HG02642 (cell line): Measurements from ENCODE around the gene E4F1.
A peak's percentile ranks its signal among the peaks of the same experiment; 100 is the strongest.

Source experiments
- ATAC-seq: cut with Tn5 transposase; IDR thresholded peaks from one replicate; pipeline ENCODE4 v1.9.1; 2021; ENCODE audit warnings: mild to moderate bottlenecking; ENCODE audit not compliant: unreplicated experiment, poor library complexity

Gene E4F1

GRCh38 chr16:2267913-2268666 is 44.7 kb downstream of the E4F1 start, which contains the start of gene RNPS1:
Gene RNPS1 (minus strand): TSS chr16:2268126. CDS start chr16:2264643, 3,483 bp downstream.
- peak; percentile 81 for ATAC-seq

DNA sequence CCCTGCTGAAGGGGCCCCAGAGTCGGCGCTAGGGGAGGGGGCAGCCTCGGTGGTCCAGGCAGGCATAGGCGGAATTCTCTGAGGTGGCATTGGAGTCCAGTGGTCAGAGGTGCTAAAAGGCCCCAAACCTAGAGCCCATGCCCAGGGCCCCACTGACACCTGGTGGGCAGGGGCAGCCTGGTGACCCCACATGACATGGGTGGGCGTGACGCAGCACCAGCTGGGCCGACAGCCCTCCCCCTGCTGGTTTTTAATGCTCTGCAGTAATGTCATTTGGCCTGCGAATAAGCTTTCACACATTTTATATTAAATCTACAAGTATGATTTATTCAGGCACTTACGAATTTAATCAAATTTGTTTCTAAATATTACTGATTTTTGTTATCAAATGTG is 46.7 kb downstream of the E4F1 start:
- ATAC-seq: no peak

GRCh38 chr16:2270588-2271470 is 47.4 kb downstream of the E4F1 start:
- ATAC-seq: no peak

DNA sequence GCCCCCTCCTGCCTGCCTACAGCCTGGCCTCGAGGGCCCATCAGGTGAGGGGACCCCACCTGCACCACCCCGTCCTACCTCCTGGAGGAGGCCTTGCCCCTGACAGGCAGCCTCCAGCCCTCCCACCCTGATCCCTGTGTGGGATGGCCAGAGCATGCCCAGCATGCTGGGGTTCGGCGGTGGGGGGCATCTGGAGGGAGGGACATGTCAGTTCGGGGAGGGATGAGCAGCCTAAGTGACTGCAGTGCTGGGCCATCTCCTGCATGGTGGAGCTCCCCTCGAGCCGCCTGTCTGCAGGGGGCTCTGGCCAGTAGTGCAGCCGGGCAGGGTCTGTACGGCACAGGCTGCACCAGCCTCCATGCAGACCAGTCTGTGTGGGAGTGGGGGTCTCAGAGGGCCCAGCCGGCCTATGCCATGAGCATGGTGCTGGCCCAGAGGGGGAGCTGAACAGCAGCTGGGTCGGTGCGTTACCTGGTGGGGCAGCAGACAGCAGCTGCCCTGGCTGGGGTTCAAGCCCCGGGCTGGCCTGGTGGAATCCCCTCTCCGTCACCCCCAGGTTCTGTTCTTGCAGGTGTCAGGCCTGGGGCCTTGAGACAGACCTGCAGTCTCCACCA is 48.6 kb downstream of the E4F1 start:
- no peak for ATAC-seq

GRCh38 chr16:2273484-2273883 is 50.1 kb downstream of the E4F1 start:
- ATAC-seq: no peak

DNA sequence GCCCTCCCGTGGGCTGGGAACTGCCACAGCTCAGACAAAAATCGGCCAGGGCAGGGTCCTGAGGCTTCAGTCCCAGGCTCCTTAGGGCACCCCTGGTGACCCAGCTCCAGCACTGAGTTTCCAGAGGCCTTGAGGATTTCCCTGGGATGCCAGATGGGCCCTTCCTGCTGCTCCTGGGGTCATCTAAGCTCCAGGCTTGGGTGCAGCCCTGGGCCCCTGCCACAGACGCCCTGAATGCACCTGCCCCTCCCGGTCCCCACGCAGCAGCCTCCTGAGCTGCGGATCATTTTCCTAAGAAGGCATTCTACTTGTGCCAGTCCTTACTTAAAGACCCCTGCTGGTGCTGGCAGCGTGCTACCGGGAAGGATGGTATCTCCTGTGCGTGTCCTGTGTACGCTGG is 50.5 kb downstream of the E4F1 start:
- ATAC-seq: no peak

DNA sequence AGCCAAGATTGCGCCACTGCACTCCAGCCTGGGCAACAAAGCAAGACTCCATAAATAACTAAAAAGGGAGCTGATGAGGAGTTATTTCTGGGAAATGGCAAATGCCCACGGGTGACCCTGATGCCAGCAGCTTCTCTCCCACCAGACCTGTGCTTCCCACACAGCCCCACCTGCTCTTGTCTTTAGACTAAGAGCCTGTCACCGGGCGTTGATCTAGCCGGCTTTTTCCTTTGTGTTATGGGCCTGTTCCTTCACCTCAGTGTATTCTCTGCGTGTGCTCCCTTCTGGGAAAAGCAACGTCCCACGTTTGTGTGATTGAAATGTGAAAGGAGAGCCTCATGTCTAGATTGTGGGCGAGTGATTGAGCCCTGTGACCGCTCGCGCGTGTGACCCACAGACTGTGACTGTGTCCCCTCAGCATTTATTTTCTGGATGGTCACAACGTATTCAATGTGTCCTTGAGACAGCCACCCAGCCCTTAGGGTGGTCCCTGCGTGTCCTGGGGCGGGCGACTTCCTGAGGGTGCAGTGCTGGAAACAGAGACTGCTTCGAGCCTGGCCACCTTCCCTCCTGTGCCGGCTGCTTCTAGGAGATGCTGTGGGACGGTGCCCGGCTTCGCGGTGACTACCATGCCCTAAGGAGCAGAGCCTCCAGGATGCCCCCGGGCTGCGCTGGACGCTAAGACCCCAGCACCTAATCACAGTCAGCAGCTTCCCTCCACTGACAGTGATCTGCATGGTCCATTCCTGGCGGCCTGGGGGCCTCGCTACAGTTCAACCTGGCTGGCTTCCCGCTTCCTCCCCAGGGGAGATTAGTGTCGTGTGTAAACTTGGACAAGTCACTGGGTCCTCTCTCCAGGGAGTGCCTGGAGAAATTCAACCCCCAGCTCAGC is 52.3 kb downstream of the E4F1 start:
- no peak for ATAC-seq

- ATAC-seq: no peak
These were observed 53.2 kb downstream of the E4F1 start for GRCh38 chr16:2276368-2277195.

- ATAC-seq: no peak
These were observed 54.3 kb downstream of the E4F1 start for GRCh38 chr16:2277466-2278271.

GRCh38 chr16:2278272-2278608 is 54.8 kb downstream of the E4F1 start:
- ATAC-seq: no peak

DNA sequence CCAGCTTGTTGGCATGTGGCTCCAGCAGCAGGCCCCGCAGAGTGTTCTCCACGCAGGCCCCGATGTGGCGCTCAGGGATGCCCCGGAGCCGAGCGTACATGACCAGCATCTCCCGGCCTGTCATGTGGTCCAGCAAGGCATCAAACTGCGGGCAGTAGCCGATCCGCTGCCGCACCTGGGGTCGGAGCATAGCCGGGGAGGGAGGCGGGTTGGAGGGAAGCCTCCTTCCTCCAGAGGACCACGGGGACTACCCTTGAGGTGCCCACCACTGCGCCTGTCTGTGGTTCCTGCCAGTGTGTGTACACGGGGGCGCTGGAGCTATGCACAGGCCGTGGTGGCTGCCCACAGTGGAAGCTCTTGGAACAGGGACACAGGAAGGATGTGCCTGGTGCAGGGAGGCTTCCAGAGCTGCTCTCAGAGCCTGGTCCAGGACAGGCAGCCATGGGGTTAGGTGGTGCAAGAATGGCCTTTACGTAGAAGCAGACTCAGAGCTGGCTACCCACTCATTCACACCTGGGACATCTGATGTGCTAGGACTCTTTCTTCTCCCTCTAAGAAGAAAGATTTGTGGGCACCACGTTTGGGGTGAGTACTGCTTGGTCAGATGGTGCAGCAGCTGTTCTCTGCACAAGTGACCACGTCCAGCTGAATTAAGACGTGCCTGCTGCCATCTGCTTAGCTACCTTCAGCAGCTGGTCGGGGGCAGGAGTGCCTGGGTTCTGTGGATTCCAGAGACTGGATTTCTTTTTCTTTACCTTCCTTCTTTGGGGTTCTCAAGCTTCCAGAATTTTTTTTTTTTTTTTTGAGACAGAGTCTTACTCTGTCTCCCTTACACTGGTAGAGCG is 55.8 kb downstream of the E4F1 start:
- ATAC-seq: no peak

- ATAC-seq: no peak
These were observed 57.1 kb downstream of the E4F1 start for GRCh38 chr16:2280461-2280860.

DNA sequence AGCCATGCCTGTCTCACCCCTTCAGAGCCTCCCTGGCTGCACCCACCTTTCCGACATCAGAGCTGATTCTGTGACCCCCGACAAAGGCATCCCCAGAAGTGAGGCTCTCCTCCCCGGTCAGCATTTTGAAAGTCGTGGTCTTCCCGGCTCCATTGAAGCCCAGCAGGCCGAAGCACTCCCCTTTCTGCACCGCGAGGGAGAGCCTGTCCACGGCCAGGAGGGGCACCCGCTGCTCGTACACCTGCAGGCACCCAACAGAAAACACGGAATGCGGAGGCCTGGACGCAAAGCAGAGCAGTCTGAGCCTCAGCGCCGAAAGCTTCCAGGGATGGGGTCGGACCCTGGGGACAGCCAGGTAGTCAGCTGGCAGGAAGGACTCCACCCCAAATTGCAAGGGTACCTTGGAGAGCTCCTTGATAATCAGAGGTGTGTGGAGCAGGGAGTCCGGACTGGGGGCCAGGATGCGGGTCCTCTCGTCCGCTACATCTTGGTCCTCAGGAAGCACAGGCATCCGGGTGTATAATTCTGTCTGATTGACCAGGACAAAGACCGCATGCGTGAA is 57.7 kb downstream of the E4F1 start:
- ATAC-seq: no peak

DNA sequence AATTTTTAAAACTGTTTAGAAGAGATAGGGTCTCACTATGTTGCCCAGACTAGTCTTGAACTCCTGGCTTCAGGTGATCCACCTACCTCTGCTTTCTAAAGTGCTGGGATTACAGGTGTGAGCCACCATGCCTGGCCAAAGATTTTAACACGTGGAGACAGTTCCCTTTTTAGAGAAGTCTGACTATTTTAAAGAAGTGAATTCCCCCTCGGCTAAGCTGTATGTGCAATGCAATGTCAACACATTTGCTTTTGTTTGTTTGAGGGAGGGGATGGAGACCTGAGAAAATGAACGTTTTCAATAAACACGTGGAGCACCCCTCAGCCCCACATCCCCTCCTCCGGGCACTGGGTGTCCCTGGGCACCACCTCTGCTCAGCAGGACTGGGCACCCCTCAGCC is 58.9 kb downstream of the E4F1 start:
- ATAC-seq: no peak

DNA sequence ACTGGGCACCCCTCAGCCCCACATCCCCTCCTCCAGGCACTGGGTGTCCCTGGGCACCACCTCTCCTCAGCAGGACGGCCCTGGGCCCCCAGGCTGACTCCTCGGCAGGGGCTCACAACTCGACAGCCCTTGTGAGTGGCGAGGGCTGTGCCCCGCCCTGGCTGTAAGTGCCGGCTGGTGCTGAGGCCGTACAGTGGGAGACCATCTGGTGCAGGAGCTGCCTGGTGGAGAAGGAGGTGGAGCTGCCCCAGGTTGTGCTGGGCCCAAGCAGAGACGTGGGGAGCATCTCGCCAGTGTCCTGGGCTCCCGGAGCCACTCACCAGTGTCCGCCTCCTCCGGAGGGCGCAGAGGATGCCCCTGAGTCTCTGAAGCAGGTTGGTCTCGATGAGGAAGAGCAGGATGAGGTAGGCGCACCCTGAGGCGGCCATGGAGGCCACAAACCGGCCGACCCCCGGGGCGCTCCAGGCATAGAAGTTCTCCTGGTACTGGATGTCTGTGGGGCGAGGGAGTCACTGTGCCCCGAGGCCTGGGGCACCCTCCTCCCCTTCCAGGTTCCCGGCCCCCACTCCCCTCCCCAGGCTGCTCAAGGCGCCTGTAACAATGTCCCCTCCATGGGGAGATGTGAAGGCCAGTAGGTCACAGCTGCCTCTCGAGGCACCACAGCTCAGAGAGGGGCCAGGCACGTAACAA is 59.6 kb downstream of the E4F1 start:
- no peak for ATAC-seq

GRCh38 chr16:2284001-2284770 is 60.8 kb downstream of the E4F1 start:
- no peak for ATAC-seq
